Loucy (cell line): Measurements from ENCODE around the gene HDAC10.

ENCODE experiments used
- H2AFZ ChIP-seq: fragments of 200-600 bp; sonication (generic); 2 replicates; pipeline ENCODE4 v1.6.0; 2016; ENCODE audit warnings: antibody characterized with exemption, mild to moderate bottlenecking, low read length, moderate library complexity
- H3F3A ChIP-seq: fragments of 200-600 bp; 2 replicates; pipeline ENCODE4 v1.6.0; 2016; ENCODE audit warnings: antibody characterized with exemption, low read depth, mild to moderate bottlenecking
- H3K27me3 ChIP-seq: fragments of 200-600 bp; sonication (generic); 2 replicates; pipeline ENCODE4 v1.6.1; 2014; ENCODE audit warnings: low read length, mild to moderate bottlenecking; ENCODE audit not compliant: insufficient read depth, poor library complexity, severe bottlenecking
- H3K36me3 ChIP-seq: fragments of 200-600 bp; sonication (generic); 2 replicates; pipeline ENCODE4 v1.6.1; 2016; ENCODE audit warnings: low read length; ENCODE audit not compliant: insufficient read depth
- H3K4me1 ChIP-seq: fragments of 200-600 bp; sonication (generic); 2 replicates; pipeline ENCODE4 v1.5.1; 2014; ENCODE audit warnings: low read length, mild to moderate bottlenecking; ENCODE audit not compliant: insufficient read depth, poor library complexity, severe bottlenecking
- H3K4me2 ChIP-seq: fragments of 200-600 bp; sonication (generic); 2 replicates; pipeline ENCODE4 v1.6.0; 2014; ENCODE audit warnings: antibody characterized with exemption, low read length, low read depth, mild to moderate bottlenecking; ENCODE audit not compliant: poor library complexity, severe bottlenecking
- H3K4me3 ChIP-seq: fragments of 200-600 bp; sonication (generic); 2 replicates; pipeline ENCODE4 v1.5.1; 2014; ENCODE audit warnings: low read length, mild to moderate bottlenecking, mixed read lengths; ENCODE audit not compliant: poor library complexity, severe bottlenecking
- H3K79me2 ChIP-seq: fragments of 200-600 bp; sonication (generic); 2 replicates; pipeline ENCODE4 v1.6.1; 2014; ENCODE audit warnings: low read length; ENCODE audit not compliant: insufficient read depth
- H3K9ac ChIP-seq: fragments of 200-600 bp; sonication (generic); 2 replicates; pipeline ENCODE4 v1.6.0; 2014; ENCODE audit warnings: mild to moderate bottlenecking, low read depth, low read length, moderate library complexity; ENCODE audit not compliant: poor library complexity, severe bottlenecking
- H3K9me2 ChIP-seq: fragments of 200-600 bp; sonication (generic); replicated peaks from 2 replicates; pipeline ENCODE4 v1.6.1; 2016; ENCODE audit warnings: low read depth, low read length, mixed read lengths
- H3K9me3 ChIP-seq: fragments of 200-600 bp; sonication (generic); 2 replicates; pipeline ENCODE4 v1.6.1; 2014; ENCODE audit warnings: mild to moderate bottlenecking, antibody characterized with exemption, low read length, low read depth; ENCODE audit not compliant: insufficient read depth
- H4K20me1 ChIP-seq: fragments of 200-600 bp; sonication (generic); 2 replicates; pipeline ENCODE4 v1.6.0; 2014; ENCODE audit warnings: antibody characterized with exemption, low read length, mild to moderate bottlenecking; ENCODE audit not compliant: insufficient read depth, poor library complexity, severe bottlenecking
- EZH2phosphoT487 ChIP-seq: fragments of 200-600 bp; IDR thresholded peaks from 2 replicates; pipeline ENCODE4 v1.6.1; 2018; ENCODE audit warnings: antibody characterized with exemption, mild to moderate bottlenecking, moderate library complexity, borderline replicate concordance
- TF ChIP-seq, protein P1 (sequence below): fragments of 200-600 bp; sonication (generic); conservative IDR thresholded peaks from 2 replicates; pipeline ENCODE4 v1.5.1; 2014; ENCODE audit warnings: mild to moderate bottlenecking, antibody characterized with exemption, low read length

HDAC10 gene

GRCh38 chr22:50297510-50298265 lies 46.6 kb upstream of the HDAC10 start:
- peaks cover 18% of the 10 kb centered on the region for H3K4me1 ChIP-seq
- H2AFZ ChIP-seq, result no peak overlapping the region
- H3K9ac ChIP-seq, result no peak overlapping the region
- no peak for TF ChIP-seq EZH2phosphoT487
- TF ChIP-seq, protein P1, sequence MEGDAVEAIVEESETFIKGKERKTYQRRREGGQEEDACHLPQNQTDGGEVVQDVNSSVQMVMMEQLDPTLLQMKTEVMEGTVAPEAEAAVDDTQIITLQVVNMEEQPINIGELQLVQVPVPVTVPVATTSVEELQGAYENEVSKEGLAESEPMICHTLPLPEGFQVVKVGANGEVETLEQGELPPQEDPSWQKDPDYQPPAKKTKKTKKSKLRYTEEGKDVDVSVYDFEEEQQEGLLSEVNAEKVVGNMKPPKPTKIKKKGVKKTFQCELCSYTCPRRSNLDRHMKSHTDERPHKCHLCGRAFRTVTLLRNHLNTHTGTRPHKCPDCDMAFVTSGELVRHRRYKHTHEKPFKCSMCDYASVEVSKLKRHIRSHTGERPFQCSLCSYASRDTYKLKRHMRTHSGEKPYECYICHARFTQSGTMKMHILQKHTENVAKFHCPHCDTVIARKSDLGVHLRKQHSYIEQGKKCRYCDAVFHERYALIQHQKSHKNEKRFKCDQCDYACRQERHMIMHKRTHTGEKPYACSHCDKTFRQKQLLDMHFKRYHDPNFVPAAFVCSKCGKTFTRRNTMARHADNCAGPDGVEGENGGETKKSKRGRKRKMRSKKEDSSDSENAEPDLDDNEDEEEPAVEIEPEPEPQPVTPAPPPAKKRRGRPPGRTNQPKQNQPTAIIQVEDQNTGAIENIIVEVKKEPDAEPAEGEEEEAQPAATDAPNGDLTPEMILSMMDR, result no peak
- no peaks in the 10 kb centered on the region for H3K9me3 ChIP-seq
- H3K9me2 ChIP-seq, result no peaks in the 10 kb centered on the region
- H3K4me3 ChIP-seq, result no peak overlapping the region
- no peaks in the 10 kb centered on the region for H3F3A ChIP-seq
- H3K27me3 ChIP-seq, result no peaks in the 10 kb centered on the region
- H3K36me3 ChIP-seq, result no peaks in the 10 kb centered on the region
- peaks cover 14% of the 10 kb centered on the region; the same call in 1 of the 2 replicates for H3K79me2 ChIP-seq
- H3K4me2 ChIP-seq, result no peak overlapping the region
- H4K20me1 ChIP-seq, result no peaks in the 10 kb centered on the region

- Histone ChIP-seq H2AFZ (no peak overlapping the region), H3K4me1 (peaks cover 10% of the 10 kb centered on the region), H4K20me1 (no peaks in the 10 kb centered on the region), H3K4me2 (no peak overlapping the region), H3K9me3 (no peaks in the 10 kb centered on the region), H3K4me3 (no peak overlapping the region), H3K79me2 (peaks cover 14% of the 10 kb centered on the region; the same call in 1 of the 2 replicates), H3K36me3 (no peaks in the 10 kb centered on the region), H3K9me2 (no peaks in the 10 kb centered on the region), H3K9ac (no peak overlapping the region), H3K27me3 (no peaks in the 10 kb centered on the region), H3F3A (no peaks in the 10 kb centered on the region)
- TF ChIP-seq, protein P1, result no peak
- no peak for TF ChIP-seq EZH2phosphoT487
These were observed 45.8 kb upstream of the HDAC10 start for GRCh38 chr22:50296658-50297490.

- no peak overlapping the region for H3K4me2 ChIP-seq
- H3K4me1 ChIP-seq, result peaks cover 3% of the 10 kb centered on the region
- no peak for TF ChIP-seq EZH2phosphoT487
- H3K9me3 ChIP-seq, result no peaks in the 10 kb centered on the region
- no peak overlapping the region for H2AFZ ChIP-seq
- H3K79me2 ChIP-seq, result no peaks in the 10 kb centered on the region; the same call in 1 of the 2 replicates
- H3K9me2 ChIP-seq, result no peaks in the 10 kb centered on the region
- no peaks in the 10 kb centered on the region for H3K27me3 ChIP-seq
- H3F3A ChIP-seq, result no peaks in the 10 kb centered on the region
- no peaks in the 10 kb centered on the region for H4K20me1 ChIP-seq
- peaks cover 7% of the 10 kb centered on the region; the same call in 1 of the 2 replicates for H3K36me3 ChIP-seq
- H3K9ac ChIP-seq, result no peak overlapping the region
- no peak overlapping the region for H3K4me3 ChIP-seq
These were observed 43.2 kb upstream of the HDAC10 start for GRCh38 chr22:50294319-50294656.
